ENCODE data around the gene BRCC3.

- TF ChIP-seq CTCF (IDR thresholded peaks at IDR 0.05; ENCODE audit: insufficient read depth, low read length) (no peak), GABPA (IDR thresholded peaks at IDR 0.05; ENCODE audit: low read depth) (no peak)
These were observed 35.6 kb upstream of the BRCC3 start for GRCh38 chrX:155035688-155036087.

Data from HL-60 (cell line).